HG02840 (cell line): Measurements from ENCODE around the gene UBTD1.
"Not testable (repeated sequence)": the region's sequence is repeated elsewhere in the genome, so short reads cannot be mapped to it uniquely, and the experiment has no call there.

Experiments
- ATAC-seq: cut with Tn5 transposase; IDR thresholded peaks from one replicate; pipeline ENCODE4 v1.9.1; 2021; ENCODE audit warnings: mild to moderate bottlenecking, moderate library complexity, moderate number of reproducible peaks; ENCODE audit not compliant: unreplicated experiment, low FRiP score

Gene UBTD1

GRCh38 chr10:97498841-97499560 is at the start of gene UBTD1:
Gene UBTD1, plus strand, starts transcription at chr10:97498924. Its CDS starts 280 bp downstream, at chr10:97499204.
- ATAC-seq: peak; percentile 8

DNA sequence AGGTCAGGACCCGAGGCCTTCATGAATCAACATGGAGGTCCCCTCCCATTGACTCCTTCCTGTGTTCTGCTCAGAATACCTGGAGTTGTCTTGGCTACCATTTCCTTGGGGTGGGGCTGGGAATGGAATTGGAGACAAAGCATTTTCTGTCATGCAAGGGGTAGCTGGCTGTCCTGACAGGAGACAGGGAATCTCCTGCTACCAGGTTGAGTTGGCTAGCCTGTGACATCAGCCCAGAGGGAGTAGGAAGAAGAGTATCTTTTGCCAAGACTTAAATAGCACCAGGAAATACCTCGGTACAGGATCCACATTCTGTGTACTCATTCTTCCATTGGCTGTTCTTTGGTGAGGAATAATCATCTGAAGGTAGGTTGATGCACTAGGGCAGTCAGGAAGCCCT is 47.9 kb upstream of the UBTD1 start:
- no peak for ATAC-seq

DNA sequence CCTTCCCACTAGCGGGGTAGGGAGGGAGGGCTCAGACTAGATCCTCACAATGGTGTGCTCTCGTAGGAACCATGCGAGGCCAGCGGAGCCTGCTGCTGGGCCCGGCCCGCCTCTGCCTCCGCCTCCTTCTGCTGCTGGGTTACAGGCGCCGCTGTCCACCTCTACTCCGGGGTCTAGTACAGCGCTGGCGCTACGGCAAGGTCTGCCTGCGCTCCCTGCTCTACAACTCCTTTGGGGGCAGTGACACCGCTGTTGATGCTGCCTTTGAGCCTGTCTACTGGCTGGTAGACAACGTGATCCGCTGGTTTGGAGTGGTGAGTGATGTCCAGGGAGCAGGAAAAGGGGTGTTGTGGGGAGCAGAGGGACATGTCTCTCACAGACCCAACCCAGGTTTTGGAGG is 47.1 kb upstream of the UBTD1 start:
- ATAC-seq: no peak

DNA sequence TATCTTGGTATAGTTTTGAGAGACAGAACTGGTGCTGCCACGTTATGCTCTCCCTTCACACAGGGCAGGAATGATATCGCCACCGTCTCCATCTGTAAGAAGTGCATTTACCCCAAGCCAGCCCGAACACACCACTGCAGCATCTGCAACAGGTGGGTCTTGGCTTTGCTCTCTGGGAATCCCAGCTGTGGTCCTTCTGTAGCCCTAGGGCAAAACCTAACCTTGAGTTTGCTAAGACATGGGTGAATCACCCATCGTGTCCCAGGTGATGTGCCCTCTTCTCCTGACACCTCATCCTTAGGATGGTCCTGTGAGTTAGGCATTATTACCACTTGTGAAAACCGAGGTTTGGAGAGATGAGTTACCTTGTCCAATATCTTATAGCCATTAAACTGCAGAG is 46.4 kb upstream of the UBTD1 start:
- no peak for ATAC-seq

- no peak for ATAC-seq
These were observed 44.2 kb upstream of the UBTD1 start for GRCh38 chr10:97454330-97455036.

DNA sequence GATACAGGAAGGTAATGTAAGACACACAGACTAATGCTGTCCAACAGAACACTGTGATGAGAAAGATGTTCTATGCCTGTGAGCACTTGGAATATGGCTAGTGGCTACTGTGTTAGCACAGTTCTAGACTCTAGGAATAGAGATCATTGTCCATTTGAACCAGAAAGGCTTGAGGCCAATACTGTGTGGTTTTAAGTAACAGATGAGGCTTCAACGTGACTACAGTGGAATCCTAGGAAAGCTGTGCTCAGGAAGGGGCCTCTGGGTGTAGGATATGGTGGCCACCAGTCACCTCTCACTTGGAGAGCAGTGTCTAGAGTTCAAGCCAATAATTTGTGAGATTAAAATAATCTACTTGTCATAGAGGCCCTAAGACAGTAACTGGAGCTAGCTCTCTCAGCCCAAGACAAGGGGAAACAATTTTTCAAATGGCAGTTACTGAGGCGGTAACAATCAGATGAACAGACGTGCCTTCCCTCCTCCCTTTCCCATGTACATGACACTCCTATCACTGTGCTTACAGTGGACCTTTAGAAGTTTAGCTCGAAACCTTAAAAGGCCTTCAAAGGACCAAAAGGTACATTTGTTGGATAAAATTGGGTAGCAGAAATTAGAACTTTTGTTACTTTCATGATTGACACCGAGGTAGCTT is 42.6 kb upstream of the UBTD1 start:
- ATAC-seq: no peak

DNA sequence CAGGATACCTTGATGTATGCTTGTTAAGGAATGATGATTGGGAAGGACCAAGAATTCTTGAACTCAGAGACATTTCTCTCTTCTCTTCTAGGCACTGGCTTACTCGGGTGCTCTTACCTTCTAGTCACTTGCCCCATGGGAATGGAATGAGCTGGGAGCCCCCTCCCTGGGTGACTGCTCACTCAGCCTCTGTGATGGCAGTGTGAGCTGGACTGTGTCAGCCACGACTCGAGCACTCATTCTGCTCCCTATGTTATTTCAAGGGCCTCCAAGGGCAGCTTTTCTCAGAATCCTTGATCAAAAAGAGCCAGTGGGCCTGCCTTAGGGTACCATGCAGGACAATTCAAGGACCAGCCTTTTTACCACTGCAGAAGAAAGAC is 42.0 kb upstream of the UBTD1 start:
- no peak for ATAC-seq

DNA sequence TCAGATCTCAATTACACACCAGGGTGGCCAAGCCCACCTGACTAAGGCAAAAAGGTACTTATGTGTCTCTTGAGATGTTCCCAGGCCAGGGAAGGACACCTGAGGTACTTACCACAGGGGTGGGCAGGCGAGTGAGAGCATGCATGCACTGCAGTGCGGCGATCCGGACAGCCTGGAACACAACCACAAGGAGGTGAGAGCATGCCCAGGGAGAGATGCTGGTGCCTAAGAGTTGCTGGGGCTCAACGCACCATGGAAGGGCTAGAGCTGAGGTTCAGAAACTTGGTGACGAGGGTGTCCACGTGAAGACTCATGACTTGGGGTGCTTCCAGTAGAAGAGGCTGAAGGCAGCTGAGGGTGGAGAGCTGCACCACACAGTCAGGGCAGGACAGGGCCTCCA is 39.6 kb upstream of the UBTD1 start:
- no peak for ATAC-seq

GRCh38 chr10:97459933-97460332 is 38.8 kb upstream of the UBTD1 start:
- no peak for ATAC-seq

DNA sequence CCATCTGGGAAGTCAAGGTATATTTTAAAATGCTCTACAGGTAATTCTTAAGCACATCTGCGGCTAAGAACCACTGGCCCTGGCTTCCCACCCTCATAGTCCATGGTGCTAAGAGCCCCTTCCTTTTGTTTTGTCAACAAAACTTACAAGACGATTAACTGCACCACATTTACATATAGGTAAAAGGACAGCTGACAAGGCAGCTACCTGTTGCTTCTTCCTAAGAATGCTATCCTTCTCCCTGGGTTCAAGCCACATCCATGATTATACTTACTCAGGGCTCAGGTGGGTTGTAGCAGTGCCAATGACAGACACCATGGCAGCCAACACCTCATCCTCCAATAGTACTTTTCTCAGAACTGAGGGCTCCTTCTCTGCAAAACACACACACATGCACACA is 36.4 kb upstream of the UBTD1 start:
- no peak for ATAC-seq

DNA sequence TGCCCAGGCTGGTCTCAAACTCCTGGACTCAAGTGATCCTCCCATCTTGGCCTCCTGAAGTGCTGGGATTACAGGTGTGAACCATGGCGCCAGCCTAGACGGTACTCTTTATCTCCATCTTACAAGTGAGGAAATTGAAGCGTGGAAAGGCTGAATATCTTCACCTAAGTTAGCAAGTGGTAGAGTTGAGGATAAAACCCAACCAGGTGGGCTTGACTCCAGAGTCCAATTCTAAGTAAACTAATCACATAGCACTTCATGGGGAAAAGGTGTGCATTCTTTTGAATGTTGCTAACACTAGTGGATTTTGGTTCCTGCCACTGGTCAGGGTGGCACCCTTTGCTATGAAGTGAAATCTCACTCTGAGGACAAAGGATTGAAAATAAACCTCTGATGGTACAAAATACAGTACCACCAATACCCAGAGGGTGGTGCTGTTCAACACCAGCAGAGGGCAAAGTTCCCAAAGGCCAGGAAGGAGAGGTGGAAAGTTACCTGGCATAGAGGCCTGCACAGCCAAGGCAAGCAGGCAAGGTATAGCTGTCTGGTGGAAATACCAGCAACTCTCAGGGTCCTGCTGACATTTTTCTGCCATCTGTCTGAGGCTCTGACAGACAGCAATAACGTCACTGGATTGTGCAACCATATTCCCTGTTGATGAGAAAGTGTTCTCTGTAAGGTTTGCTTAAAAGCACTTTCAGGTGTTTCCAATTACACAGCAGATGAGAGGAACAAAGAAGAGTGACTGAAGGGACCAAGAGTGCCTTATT is 35.2 kb upstream of the UBTD1 start:
- ATAC-seq: no peak

DNA sequence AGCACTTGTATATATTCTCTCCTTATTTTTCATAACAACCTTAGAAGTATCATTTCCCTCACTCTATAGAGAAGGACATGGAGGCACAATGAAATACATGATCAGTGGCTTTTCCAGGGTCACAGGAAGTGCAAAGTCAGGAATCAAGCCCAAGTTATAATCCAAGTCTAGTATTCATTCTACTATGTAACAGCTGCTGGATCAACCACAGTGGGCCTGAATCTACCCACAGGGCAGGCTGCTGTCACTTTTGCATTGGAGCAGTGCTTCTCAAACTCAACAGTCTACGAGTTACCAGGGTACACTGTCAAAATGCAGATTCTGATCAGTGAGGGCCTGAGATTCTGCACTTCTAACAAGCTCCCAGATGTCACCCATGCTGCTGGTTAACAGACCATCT is 34.5 kb upstream of the UBTD1 start:
- ATAC-seq: no peak

DNA sequence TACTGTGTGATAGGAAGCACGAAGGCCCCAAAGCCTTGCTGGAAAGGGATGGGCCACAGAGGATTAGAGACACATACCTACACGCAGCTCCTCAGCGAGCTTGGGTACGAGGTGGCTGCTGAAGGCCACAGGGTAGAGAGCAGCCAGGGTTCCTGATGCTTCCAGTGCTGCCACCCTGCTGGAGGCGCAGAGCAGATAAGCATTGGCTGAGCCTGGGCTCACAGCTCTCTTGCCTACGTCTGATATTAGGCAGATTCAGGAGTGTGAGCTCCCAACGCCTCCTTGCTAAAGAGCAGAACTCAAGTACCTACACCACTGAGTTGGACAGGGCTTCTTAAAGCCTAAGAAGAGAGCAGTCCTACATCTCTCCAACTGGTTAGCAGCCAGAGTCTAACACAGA is 32.7 kb upstream of the UBTD1 start:
- no peak for ATAC-seq

DNA sequence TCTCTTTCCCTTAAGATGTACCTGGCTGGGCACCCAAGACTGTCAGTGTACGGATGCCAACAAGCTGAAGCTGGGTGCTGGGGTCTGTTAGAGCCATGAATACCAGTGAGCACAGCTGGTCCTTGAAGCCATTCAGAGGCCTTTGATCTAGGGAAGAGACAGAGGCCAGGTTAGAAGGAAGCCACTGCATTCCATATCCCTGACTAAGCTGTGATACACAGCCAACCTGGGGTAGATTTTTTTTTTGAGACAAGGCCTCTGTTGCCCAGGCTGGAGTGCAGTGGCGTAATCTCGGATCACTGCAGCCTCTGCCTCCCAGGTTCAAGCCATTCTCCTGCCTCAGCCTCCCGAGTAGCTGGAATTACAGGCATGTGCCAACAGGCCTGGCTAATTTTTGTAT is 32.0 kb upstream of the UBTD1 start:
- ATAC-seq: no peak

DNA sequence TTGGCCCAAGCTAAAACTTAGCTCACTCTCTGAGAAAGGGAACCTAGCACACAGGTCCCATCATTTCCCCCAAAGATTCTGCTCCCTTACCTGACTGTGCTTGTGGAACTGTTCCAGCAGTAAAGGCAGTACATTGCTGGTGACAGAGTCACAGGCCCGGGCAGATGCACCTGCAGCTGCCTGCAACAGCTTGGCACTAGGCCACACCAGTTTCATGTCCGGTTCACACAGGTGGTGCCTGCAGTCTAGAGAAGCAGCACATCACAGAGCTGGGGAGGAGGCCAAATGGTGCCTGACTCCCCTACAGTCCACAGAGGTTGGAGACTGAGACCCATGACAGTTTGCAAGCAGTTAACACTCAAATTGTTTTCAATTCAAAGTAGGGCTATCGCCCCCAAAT is 30.6 kb upstream of the UBTD1 start:
- no peak for ATAC-seq

GRCh38 chr10:97468781-97469180 is 29.9 kb upstream of the UBTD1 start:
- ATAC-seq: not testable (repeated sequence)

- ATAC-seq: no peak
These were observed 23.8 kb upstream of the UBTD1 start for GRCh38 chr10:97474918-97475317.

DNA sequence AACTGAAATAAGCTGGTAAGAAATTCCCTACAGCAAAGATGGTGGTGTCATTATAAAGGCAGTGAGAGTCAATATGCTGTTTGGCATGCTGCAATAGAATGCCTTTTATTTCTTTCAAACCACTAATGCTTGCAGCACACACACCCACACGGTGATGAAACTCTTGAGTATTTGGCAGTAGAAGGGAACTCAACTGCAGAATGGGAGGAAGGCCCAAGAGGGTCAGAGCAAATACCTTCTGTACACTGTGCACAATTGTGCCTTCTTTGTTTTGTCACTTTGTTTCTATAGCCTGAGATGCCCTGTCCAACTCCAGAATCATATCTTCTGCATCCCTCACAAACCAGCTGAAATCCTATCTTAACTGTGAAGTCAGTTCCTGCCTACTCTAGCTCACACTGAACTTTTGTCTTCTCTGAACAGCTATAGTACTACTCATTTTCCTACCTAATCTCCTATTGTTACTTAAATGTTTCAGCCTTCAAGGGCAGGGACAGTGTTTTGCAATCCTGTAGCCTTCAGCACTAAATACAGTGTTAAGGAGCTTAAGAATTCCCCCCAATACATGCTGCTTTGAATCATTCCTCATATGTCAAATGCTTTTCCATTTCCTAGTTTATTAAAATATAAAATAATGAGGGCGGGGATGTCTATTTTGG is 22.7 kb upstream of the UBTD1 start:
- ATAC-seq: no peak

- not testable (repeated sequence) for ATAC-seq
These were observed 19.3 kb upstream of the UBTD1 start for GRCh38 chr10:97479410-97479809.

- no peak for ATAC-seq
These were observed 18.8 kb upstream of the UBTD1 start for GRCh38 chr10:97479939-97480338.
